Measurements from ENCODE around the gene DET1. TPM values are rescaled to one million over a fixed set of nuclear protein-coding genes. Genes with fewer than 3 reads are reported as not detected.

Gene DET1
- total RNA-seq, 4 donors from 2014 or later: 4.1 to 8.4 (median 6.4) TPM

DNA sequence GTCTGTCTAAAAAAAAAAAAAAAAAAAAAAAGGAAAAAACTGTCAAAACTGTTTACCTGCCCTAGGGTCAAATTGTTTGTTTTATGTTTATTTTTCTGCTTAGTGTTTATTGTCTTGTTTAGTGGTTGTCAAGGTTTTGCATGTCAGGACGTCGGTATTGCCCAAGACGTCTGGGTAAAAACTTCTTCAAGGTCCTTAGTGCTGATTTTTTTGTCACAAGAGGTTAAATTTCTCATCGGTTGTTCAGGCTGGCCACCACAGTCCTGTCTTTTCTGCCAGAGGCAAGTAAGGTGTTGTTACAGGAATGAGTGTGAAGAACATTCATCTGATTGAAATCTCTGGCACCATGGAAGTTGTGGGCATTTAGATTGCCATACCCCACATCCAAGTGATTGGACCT lies 7.0 kb downstream of the DET1 start:
- TF ChIP-seq, protein P1, sequence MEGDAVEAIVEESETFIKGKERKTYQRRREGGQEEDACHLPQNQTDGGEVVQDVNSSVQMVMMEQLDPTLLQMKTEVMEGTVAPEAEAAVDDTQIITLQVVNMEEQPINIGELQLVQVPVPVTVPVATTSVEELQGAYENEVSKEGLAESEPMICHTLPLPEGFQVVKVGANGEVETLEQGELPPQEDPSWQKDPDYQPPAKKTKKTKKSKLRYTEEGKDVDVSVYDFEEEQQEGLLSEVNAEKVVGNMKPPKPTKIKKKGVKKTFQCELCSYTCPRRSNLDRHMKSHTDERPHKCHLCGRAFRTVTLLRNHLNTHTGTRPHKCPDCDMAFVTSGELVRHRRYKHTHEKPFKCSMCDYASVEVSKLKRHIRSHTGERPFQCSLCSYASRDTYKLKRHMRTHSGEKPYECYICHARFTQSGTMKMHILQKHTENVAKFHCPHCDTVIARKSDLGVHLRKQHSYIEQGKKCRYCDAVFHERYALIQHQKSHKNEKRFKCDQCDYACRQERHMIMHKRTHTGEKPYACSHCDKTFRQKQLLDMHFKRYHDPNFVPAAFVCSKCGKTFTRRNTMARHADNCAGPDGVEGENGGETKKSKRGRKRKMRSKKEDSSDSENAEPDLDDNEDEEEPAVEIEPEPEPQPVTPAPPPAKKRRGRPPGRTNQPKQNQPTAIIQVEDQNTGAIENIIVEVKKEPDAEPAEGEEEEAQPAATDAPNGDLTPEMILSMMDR (IDR thresholded peaks at IDR 0.05 in 4 of 5, conservative IDR thresholded peaks at IDR 0.05 in 1 of 5): no peak
- no peak for TF ChIP-seq POLR2A (IDR thresholded peaks at IDR 0.05)
- no peak overlapping the region for H3K4me3 ChIP-seq
- H3K4me1 ChIP-seq: peaks cover 17 to 20% of the 10 kb centered on the region in 2 donors
- ATAC-seq (no peak), DNase-seq (no peak)
- no peak overlapping the region for H3K27ac ChIP-seq
- in situ Hi-C loops (cut with MboI; ENCODE audit: low sequenced_read_pairs in 4 of 4): no loop called here
- intact Hi-C loops (cut with DNase I; ENCODE audit: low total_unique reads): no loop called here
- H3K9me3 ChIP-seq: no peaks in the 10 kb centered on the region
- H3K36me3 ChIP-seq: no peaks in the 10 kb centered on the region
- H3K27me3 ChIP-seq: no peaks in the 10 kb centered on the region

- no peak overlapping the region for H3K27ac ChIP-seq
- no peak overlapping the region for H3K4me3 ChIP-seq
- no peaks in the 10 kb centered on the region for H3K27me3 ChIP-seq
- no peaks in the 10 kb centered on the region for H3K36me3 ChIP-seq
- H3K4me1 ChIP-seq: peaks cover 17 to 20% of the 10 kb centered on the region in 2 donors
- ATAC-seq: no peak
- intact Hi-C loops (cut with DNase I; ENCODE audit: low total_unique reads): no loop called here
- in situ Hi-C loops (cut with MboI; ENCODE audit: low sequenced_read_pairs in 4 of 4): no loop called here
- H3K9me3 ChIP-seq: no peaks in the 10 kb centered on the region
- DNase-seq: no peak
- TF ChIP-seq, protein P1 (IDR thresholded peaks at IDR 0.05 in 4 of 5, conservative IDR thresholded peaks at IDR 0.05 in 1 of 5): no peak
- no peak for TF ChIP-seq POLR2A (IDR thresholded peaks at IDR 0.05)
These were observed 7.5 kb downstream of the DET1 start for GRCh38 chr15:88538972-88539371.

GRCh38 chr15:88537591-88538317 lies 8.7 kb downstream of the DET1 start:
- no peak for TF ChIP-seq POLR2A (IDR thresholded peaks at IDR 0.05)
- TF ChIP-seq, protein P1 (IDR thresholded peaks at IDR 0.05 in 4 of 5, conservative IDR thresholded peaks at IDR 0.05 in 1 of 5): no peak
- Histone ChIP-seq H3K27me3 (no peaks in the 10 kb centered on the region), H3K36me3 (no peaks in the 10 kb centered on the region), H3K4me3 (no peak overlapping the region), H3K4me1 (peaks cover 9% of the 10 kb centered on the region in 2 donors), H3K27ac (no peak overlapping the region), H3K9me3 (no peaks in the 10 kb centered on the region)
- ATAC-seq: no peak
- in situ Hi-C loops (cut with MboI; ENCODE audit: low sequenced_read_pairs in 4 of 4) (no loop called here), intact Hi-C loops (cut with DNase I; ENCODE audit: low total_unique reads) (no loop called here)
- no peak for DNase-seq

GRCh38 chr15:88535607-88536313 lies 10.7 kb downstream of the DET1 start:
- in situ Hi-C loops (cut with MboI; ENCODE audit: low sequenced_read_pairs in 4 of 4): no loop called here

More at GRCh38 chr15:88535607-88536313, 10.7 kb downstream of the DET1 start:
- peaks cover 0 to 11% of the 10 kb centered on the region in 2 donors for H3K36me3 ChIP-seq
- intact Hi-C loops (cut with DNase I; ENCODE audit: low total_unique reads): no loop called here
- no peak for DNase-seq
- TF ChIP-seq, protein P1 (IDR thresholded peaks at IDR 0.05 in 4 of 5, conservative IDR thresholded peaks at IDR 0.05 in 1 of 5): no peak
- TF ChIP-seq POLR2A (IDR thresholded peaks at IDR 0.05): no peak
- H3K4me1 ChIP-seq: no peaks in the 10 kb centered on the region
- H3K9me3 ChIP-seq: no peaks in the 10 kb centered on the region
- H3K27ac ChIP-seq: no peak overlapping the region
- no peak for ATAC-seq
- H3K27me3 ChIP-seq: no peaks in the 10 kb centered on the region
- no peak overlapping the region for H3K4me3 ChIP-seq

Measured in gastrocnemius medialis (tissue), 4 donors.